Transverse colon (tissue), 4 donors: Measurements from ENCODE around the gene TNS3. TPM values are rescaled to one million over a fixed set of nuclear protein-coding genes. Genes with fewer than 3 reads are reported as not detected.

Source experiments
- DNase-seq: peaks from one replicate; pipeline ENCODE4 v3.0.0-alpha.2; 2019
- H3K27ac ChIP-seq, 4 donors: fragments of 200-600 bp; sonication (generic); 2 replicates each; pipeline ENCODE4 v1.5.1; 2016 to 2018; ENCODE audit warnings: inconsistent platforms in 4 of 4
- H3K27me3 ChIP-seq: fragments of 200-600 bp; sonication (generic); 2 replicates; pipeline ENCODE4 v1.5.1; 2017; ENCODE audit warnings: inconsistent platforms
- H3K36me3 ChIP-seq, 4 donors: fragments of 200-600 bp; sonication (generic); 2 replicates each; pipeline ENCODE4 v1.5.1; 2017 to 2019; ENCODE audit warnings: inconsistent platforms in 4 of 4
- H3K4me1 ChIP-seq, 4 donors: fragments of 200-600 bp; sonication (generic); 2 replicates each; pipeline ENCODE4 v1.5.1; 2017 to 2020; ENCODE audit warnings: inconsistent platforms in 4 of 4
- H3K4me3 ChIP-seq, 4 donors: fragments of 200-600 bp; sonication (generic); 1 replicate in 1 of 4; 2 replicates in 3 of 4; pipeline versions ENCODE4 v1.5.1 to v1.6.1; 2017 to 2019; ENCODE audit warnings: inconsistent platforms in 4 of 4
- H3K9me3 ChIP-seq, 2 donors: fragments of 200-600 bp; sonication (generic); 2 replicates each; pipeline ENCODE4 v1.5.1; 2017 to 2019; ENCODE audit warnings: inconsistent platforms in 2 of 2
- EP300 ChIP-seq: sonication (generic); formaldehyde crosslinking; IDR thresholded peaks from one replicate; pipeline ENCODE4 v1.6.1; 2017; ENCODE audit warnings: antibody characterized with exemption, low read depth
- POLR2A ChIP-seq: fragments of 450-650 bp; IDR thresholded peaks from one replicate; pipeline ENCODE4 v1.6.1; 2016; ENCODE audit warnings: antibody characterized with exemption, mild to moderate bottlenecking, moderate library complexity
- POLR2AphosphoS5 ChIP-seq, 3 donors: sonication (generic); formaldehyde crosslinking; IDR thresholded peaks; one replicate each; pipeline ENCODE4 v1.6.1; 2016; ENCODE audit warnings: antibody characterized with exemption in 3 of 3
- WGBS, 2 donors: methylation state at CpG; one replicate each; pipeline ENCODE4 v1.1.5; 2018; ENCODE audit warnings: low coverage in 1 of 2; 5-methylcytosine and 5-hydroxymethylcytosine counted together
- in situ Hi-C, 4 donors: fragments of 200-750 bp; cut with MboI; loops; one replicate each; pipeline versions ENCODE4 v1.15.0 to v1.15.1; 2017; ENCODE audit warnings: low sequenced_read_pairs in 3 of 4, low pct_ligation_motif_present in 1 of 4, low pct_unique_long_range_greater_than_20kb in 1 of 4
- intact Hi-C: fragments of 100-400 bp; cut with DNase I; formaldehyde crosslinking; loops from one replicate; pipeline ENCODE4 v1.15.1; 2023; ENCODE audit warnings: low total_unique reads
- total RNA-seq, 4 donors: library from RNA; depleted of rRNA; stranded (reverse); fragments of >200 nt; gene quantifications; one replicate each; pipeline ENCODE4 v1.1.0, GENCODE V29; 2016
- TF ChIP-seq, protein P1 (sequence below), 5 experiments: fragments of 200-600 bp in 3 of 5; fragments of 450-650 bp in 2 of 5; sonication (generic) in 3 of 5; IDR thresholded peaks; 1 replicate in 2 of 5; 2 replicates in 3 of 5; pipeline ENCODE4 v1.5.1; 2016 to 2017; ENCODE audit warnings: antibody characterized with exemption in 5 of 5, inconsistent platforms in 3 of 5, mild to moderate bottlenecking in 2 of 5, moderate library complexity in 1 of 5

The TNS3 gene
- total RNA-seq, 4 donors from 2014 or later, result 58.5 to 104 (median 72.7) TPM

DNA sequence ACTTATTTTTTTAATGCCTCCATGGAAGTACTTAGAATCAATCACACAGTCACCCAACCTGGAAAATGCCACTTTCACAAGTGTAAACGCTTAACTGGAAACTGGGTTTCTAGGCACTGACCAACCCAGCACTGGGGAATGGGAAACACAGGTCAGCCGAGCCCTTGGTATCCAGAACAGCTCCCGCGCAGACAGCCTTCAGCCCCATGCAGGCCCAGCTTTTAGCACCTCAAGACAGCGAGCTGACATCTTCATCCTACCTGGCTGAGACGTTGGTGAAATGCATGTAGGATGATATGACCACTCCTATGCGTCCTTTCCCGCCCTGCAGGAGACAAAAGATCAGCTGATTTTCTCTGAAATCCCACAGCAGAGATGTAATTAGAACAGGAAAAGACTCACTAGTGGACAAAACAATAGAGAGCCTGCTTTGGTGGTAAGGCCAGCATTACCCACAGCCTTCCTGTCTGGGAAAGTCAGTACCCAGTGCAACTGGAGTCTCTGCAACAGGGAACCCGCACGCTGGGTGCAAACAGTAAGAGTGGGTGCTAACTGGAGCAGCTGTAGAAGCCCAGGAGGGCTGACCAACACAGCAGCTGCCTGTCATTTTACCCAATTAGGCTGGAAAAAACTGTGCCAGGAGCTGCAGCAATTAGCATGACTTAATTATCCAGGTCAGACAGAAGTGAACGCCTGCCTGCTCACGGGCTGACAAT, 153.7 kb downstream of the TNS3 start:
- 86% methylated on average over 12 of the region's 12 CpGs; no CpG with 5 or more reads in 1 of the 2 donors for WGBS, 2 donors
- Histone ChIP-seq H3K27ac (no peak overlapping the region), H3K36me3 (peaks cover 0 to 13% (median 4%) of the 10 kb centered on the region in 4 donors)

DNA sequence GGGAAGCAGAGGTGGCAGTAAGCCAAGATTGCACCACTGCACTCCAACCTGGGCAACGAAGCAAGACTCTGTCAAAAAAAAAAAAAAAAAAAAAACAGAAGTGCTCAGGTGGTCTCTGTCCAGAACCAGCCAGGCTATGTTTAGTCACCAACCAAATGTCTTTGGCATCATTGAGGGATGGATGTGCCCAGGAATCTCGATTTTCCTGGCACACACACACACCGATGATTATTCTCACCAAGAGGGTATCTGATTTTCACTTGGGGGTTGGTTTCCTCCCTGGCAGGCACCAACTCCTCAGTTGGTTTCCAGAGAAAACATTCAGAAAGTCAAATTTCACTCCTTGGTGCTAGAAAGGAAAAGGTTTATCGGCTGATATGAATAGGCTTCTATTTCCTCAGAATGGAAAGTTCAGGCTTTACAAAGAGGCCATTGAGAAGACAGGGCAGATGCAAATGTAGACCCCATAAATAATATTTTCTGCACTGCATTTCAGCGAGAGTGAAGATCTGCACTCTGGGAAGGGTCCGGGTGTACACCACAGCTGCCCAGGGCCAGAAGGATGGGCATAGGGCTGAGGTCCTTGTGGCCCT, 154.8 kb downstream of the TNS3 start:
- Histone ChIP-seq H3K36me3 (peaks cover 0 to 21% (median 6%) of the 10 kb centered on the region in 4 donors), H3K27me3 (no peaks in the 10 kb centered on the region), H3K4me1 (no peaks in the 10 kb centered on the region), H3K27ac (no peak overlapping the region), H3K9me3 (no peaks in the 10 kb centered on the region), H3K4me3 (no peak overlapping the region)
- in situ Hi-C loops, result loop anchor here in 2 of 4 donors (25.0 kb wide), 2 partner anchors 165 to 385 kb away; no protein-coding TSS in a partner anchor
- intact Hi-C loops, result no loop called here
- no peak for DNase-seq
- WGBS, 2 donors, result 86 to 92% methylated on average over 3 to 6 of the region's 6 CpGs
- TF ChIP-seq EP300 (no peak), POLR2AphosphoS5 (IDR thresholded peaks at IDR 0.05) (no peak), POLR2A (no peak)
- TF ChIP-seq, protein P1, sequence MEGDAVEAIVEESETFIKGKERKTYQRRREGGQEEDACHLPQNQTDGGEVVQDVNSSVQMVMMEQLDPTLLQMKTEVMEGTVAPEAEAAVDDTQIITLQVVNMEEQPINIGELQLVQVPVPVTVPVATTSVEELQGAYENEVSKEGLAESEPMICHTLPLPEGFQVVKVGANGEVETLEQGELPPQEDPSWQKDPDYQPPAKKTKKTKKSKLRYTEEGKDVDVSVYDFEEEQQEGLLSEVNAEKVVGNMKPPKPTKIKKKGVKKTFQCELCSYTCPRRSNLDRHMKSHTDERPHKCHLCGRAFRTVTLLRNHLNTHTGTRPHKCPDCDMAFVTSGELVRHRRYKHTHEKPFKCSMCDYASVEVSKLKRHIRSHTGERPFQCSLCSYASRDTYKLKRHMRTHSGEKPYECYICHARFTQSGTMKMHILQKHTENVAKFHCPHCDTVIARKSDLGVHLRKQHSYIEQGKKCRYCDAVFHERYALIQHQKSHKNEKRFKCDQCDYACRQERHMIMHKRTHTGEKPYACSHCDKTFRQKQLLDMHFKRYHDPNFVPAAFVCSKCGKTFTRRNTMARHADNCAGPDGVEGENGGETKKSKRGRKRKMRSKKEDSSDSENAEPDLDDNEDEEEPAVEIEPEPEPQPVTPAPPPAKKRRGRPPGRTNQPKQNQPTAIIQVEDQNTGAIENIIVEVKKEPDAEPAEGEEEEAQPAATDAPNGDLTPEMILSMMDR (IDR thresholded peaks at IDR 0.05), result no peak

More for the DNA sequence above, 153.7 kb downstream of the TNS3 start:
- no peak for TF ChIP-seq POLR2A
- TF ChIP-seq, protein P1 (IDR thresholded peaks at IDR 0.05), result no peak
- no peak for TF ChIP-seq EP300
- TF ChIP-seq POLR2AphosphoS5 (IDR thresholded peaks at IDR 0.05), result no peak
- no peaks in the 10 kb centered on the region for H3K9me3 ChIP-seq
- H3K27me3 ChIP-seq, result no peaks in the 10 kb centered on the region
- H3K4me3 ChIP-seq, result no peak overlapping the region
- intact Hi-C loops, result no loop called here
- H3K4me1 ChIP-seq, result no peaks in the 10 kb centered on the region
- DNase-seq, result no peak
- in situ Hi-C loops, result loop anchor here in 2 of 4 donors (25.0 kb wide), 2 partner anchors 166 to 384 kb away; no protein-coding TSS in a partner anchor

DNA sequence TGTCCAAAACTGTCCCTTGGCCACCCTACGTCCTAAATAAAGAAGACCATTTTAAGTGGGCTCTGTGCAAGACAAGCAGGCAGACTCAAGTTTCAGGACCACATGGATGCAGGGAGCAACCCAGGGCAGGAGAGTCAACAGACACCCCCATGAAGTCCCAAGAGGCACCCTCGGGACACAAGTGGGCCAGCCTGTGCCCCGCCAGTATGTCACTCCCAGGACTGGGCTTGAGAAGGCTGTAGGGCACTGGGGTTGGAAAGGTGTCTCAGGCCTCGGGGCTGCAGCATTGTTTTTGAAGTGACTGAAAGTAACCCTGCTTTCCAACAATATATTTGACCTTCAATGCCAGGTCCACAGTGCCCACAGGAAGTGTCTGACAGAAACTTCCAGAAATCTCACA, 157.4 kb downstream of the TNS3 start:
- Histone ChIP-seq H3K36me3 (peaks cover 0 to 37% (median 6%) of the 10 kb centered on the region in 4 donors), H3K4me3 (no peak overlapping the region), H3K27me3 (no peaks in the 10 kb centered on the region), H3K27ac (no peak overlapping the region), H3K9me3 (no peaks in the 10 kb centered on the region), H3K4me1 (no peaks in the 10 kb centered on the region)
- WGBS, 2 donors, result 87% methylated on average over 4 of the region's 4 CpGs; no CpG with 5 or more reads in 1 of the 2 donors
- intact Hi-C loops (loop anchor here (5.0 kb wide), 1 partner anchor 147 kb away; no protein-coding TSS in a partner anchor), in situ Hi-C loops (no loop called here)
- no peak for TF ChIP-seq POLR2A
- no peak for TF ChIP-seq EP300
- no peak for TF ChIP-seq POLR2AphosphoS5 (IDR thresholded peaks at IDR 0.05)
- TF ChIP-seq, protein P1 (IDR thresholded peaks at IDR 0.05), result no peak
- DNase-seq, result no peak

DNA sequence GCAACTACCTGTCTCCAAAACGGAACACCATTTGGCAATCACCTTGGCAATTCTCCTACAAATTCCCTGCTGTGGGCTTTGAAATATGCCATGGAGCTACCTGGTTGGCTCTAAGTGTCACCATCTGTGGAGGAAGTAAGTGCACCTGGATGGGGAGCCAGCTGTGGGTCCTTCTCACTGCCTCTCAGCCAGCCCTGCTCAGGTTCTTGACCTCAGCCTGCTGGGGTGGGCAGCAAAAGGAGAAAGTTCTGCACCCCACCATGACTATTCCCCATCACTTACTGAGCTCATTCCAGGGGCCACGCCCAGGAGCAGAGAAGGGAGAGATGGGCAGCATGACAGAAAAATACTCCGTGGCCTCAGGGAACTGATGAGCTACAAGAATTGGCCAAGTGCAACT, 158.7 kb downstream of the TNS3 start:
- H3K4me3 ChIP-seq, result no peak overlapping the region
- no peaks in the 10 kb centered on the region for H3K27me3 ChIP-seq
- no peak for DNase-seq
- in situ Hi-C loops, result no loop called here
- H3K9me3 ChIP-seq, result no peaks in the 10 kb centered on the region
- H3K4me1 ChIP-seq, result no peaks in the 10 kb centered on the region
- peaks cover 0 to 37% (median 6%) of the 10 kb centered on the region in 4 donors for H3K36me3 ChIP-seq
- TF ChIP-seq, protein P1 (IDR thresholded peaks at IDR 0.05), result no peak
- TF ChIP-seq POLR2A (no peak), EP300 (no peak), POLR2AphosphoS5 (IDR thresholded peaks at IDR 0.05) (no peak)
- intact Hi-C loops, result loop anchor here (5.0 kb wide), 1 partner anchor 146 kb away; no protein-coding TSS in a partner anchor
- no peak overlapping the region for H3K27ac ChIP-seq
- WGBS, 2 donors, result 80 to 87% methylated on average over 1 to 3 of the region's 3 CpGs
